SU-DHL-6 (cell line): ENCODE data around the gene GPX8.

Source experiments
- H2AFZ ChIP-seq: fragments of 200-600 bp; sonication (generic); 2 replicates; pipeline ENCODE4 v1.6.1; 2014; ENCODE audit warnings: low read depth, mild to moderate bottlenecking, moderate library complexity, mixed read lengths, antibody characterized with exemption, low read length; ENCODE audit not compliant: severe bottlenecking
- H3F3A ChIP-seq: fragments of 200-600 bp; shearing (Covaris generic); 2 replicates; pipeline ENCODE4 v1.6.0; 2016; ENCODE audit warnings: antibody characterized with exemption, mild to moderate bottlenecking; ENCODE audit not compliant: insufficient read depth
- H3K27ac ChIP-seq: fragments of 200-600 bp; sonication (generic); 2 replicates; pipeline ENCODE4 v1.5.1; 2016; ENCODE audit warnings: low read depth, mild to moderate bottlenecking, low read length, moderate library complexity, mixed read lengths
- H3K27me3 ChIP-seq: fragments of 200-600 bp; sonication (generic), shearing (Covaris generic); 2 replicates; pipeline ENCODE4 v1.6.0; 2014; ENCODE audit warnings: mild to moderate bottlenecking, low read length
- H3K36me3 ChIP-seq: fragments of 200-600 bp; sonication (generic); 2 replicates; pipeline ENCODE4 v1.6.1; 2014; ENCODE audit warnings: mild to moderate bottlenecking, low read length, mixed read lengths
- H3K4me2 ChIP-seq: fragments of 300-600, 200-600 bp; shearing (Covaris generic), sonication (generic); 2 replicates; pipeline ENCODE4 v1.6.0; 2014; ENCODE audit warnings: low read length, low read depth, mild to moderate bottlenecking; ENCODE audit not compliant: poor library complexity, severe bottlenecking
- H3K4me3 ChIP-seq: fragments of 200-600 bp; sonication (generic); 2 replicates; pipeline ENCODE4 v1.5.1; 2014; ENCODE audit warnings: antibody characterized with exemption, low read length, mild to moderate bottlenecking, mixed read lengths; ENCODE audit not compliant: insufficient read depth, poor library complexity, severe bottlenecking
- H3K79me2 ChIP-seq: fragments of 200-600 bp; sonication (generic); 2 replicates; pipeline ENCODE4 v1.6.1; 2014; ENCODE audit warnings: mild to moderate bottlenecking, low read length, moderate library complexity; ENCODE audit not compliant: insufficient read depth
- H3K9ac ChIP-seq: fragments of 200-600 bp; sonication (generic); 2 replicates; pipeline ENCODE4 v1.7.0; 2014; ENCODE audit warnings: mild to moderate bottlenecking, low read length
- H3K9me2 ChIP-seq: fragments of 200-600 bp; sonication (generic); replicated peaks from 2 replicates; pipeline ENCODE4 v1.6.1; 2014; ENCODE audit warnings: low read length; ENCODE audit not compliant: insufficient read depth
- H3K9me3 ChIP-seq: fragments of 200-600 bp; sonication (generic); 2 replicates; pipeline ENCODE4 v1.6.1; 2014; ENCODE audit warnings: low read length, mixed read lengths; ENCODE audit not compliant: insufficient read depth
- H4K20me1 ChIP-seq: fragments of 200-600 bp; sonication (generic); 2 replicates; pipeline ENCODE4 v1.6.1; 2014; ENCODE audit warnings: low read depth, mild to moderate bottlenecking, antibody characterized with exemption, low read length, moderate library complexity, mixed read lengths
- CTCF ChIP-seq: fragments of 200-600 bp; sonication (generic); IDR thresholded peaks from one replicate; pipeline ENCODE4 v1.5.1; 2017; ENCODE audit warnings: antibody characterized with exemption, mild to moderate bottlenecking, low read length, moderate library complexity; ENCODE audit not compliant: insufficient read depth, poor library complexity, severe bottlenecking
- EZH2phosphoT487 ChIP-seq: fragments of 200-600 bp; sonication (generic), shearing (Covaris generic); conservative IDR thresholded peaks from 2 replicates; pipeline ENCODE4 v1.6.1; 2018; ENCODE audit warnings: mild to moderate bottlenecking, antibody characterized with exemption, low read length, moderate library complexity, mixed read lengths

The GPX8 gene

GRCh38 chr5:55175781-55176175 is 15.8 kb downstream of the GPX8 start:
- no peak overlapping the region for H3K27ac ChIP-seq
- no peaks in the 10 kb centered on the region for H3K9me2 ChIP-seq
- peaks cover 6% of the 10 kb centered on the region; the same call in 1 of the 2 replicates for H3F3A ChIP-seq
- H3K4me3 ChIP-seq, result no peak overlapping the region
- no peaks in the 10 kb centered on the region for H3K9me3 ChIP-seq
- H3K36me3 ChIP-seq, result no peaks in the 10 kb centered on the region
- no peaks in the 10 kb centered on the region for H3K27me3 ChIP-seq
- H3K79me2 ChIP-seq, result no peaks in the 10 kb centered on the region
- no peak overlapping the region for H3K9ac ChIP-seq
- no peaks in the 10 kb centered on the region for H4K20me1 ChIP-seq
- H2AFZ ChIP-seq, result no peak overlapping the region
- H3K4me2 ChIP-seq, result peak overlapping the region; percentile 57
- TF ChIP-seq CTCF (no peak), EZH2phosphoT487 (no peak)

GRCh38 chr5:55176176-55176818 is 16.3 kb downstream of the GPX8 start:
- Histone ChIP-seq H3K79me2 (no peaks in the 10 kb centered on the region), H3K9me2 (no peaks in the 10 kb centered on the region), H3K9ac (peak overlapping the region; percentile 32; the same call in 1 of the 2 replicates), H3K4me3 (peak overlapping the region; percentile 40), H3F3A (peaks cover 6% of the 10 kb centered on the region; the same call in 1 of the 2 replicates), H3K36me3 (no peaks in the 10 kb centered on the region), H3K4me2 (peak overlapping the region; percentile 57), H2AFZ (peak overlapping the region; percentile 72), H4K20me1 (no peaks in the 10 kb centered on the region), H3K9me3 (no peaks in the 10 kb centered on the region), H3K27ac (no peak overlapping the region), H3K27me3 (no peaks in the 10 kb centered on the region)
- TF ChIP-seq CTCF (no peak), EZH2phosphoT487 (no peak)

- H3K9ac ChIP-seq, result no peak overlapping the region
- no peaks in the 10 kb centered on the region for H3K79me2 ChIP-seq
- no peak for TF ChIP-seq EZH2phosphoT487
- no peak for TF ChIP-seq CTCF
- no peaks in the 10 kb centered on the region for H3K9me2 ChIP-seq
- no peak overlapping the region for H3K4me3 ChIP-seq
- no peaks in the 10 kb centered on the region for H3K9me3 ChIP-seq
- H2AFZ ChIP-seq, result no peak overlapping the region
- peaks cover 6% of the 10 kb centered on the region; the same call in 1 of the 2 replicates for H3F3A ChIP-seq
- H3K4me2 ChIP-seq, result peak overlapping the region; percentile 57
- no peak overlapping the region for H3K27ac ChIP-seq
- H3K36me3 ChIP-seq, result no peaks in the 10 kb centered on the region
- no peaks in the 10 kb centered on the region for H3K27me3 ChIP-seq
- H4K20me1 ChIP-seq, result no peaks in the 10 kb centered on the region
Measured at GRCh38 chr5:55177078-55177477, 17.1 kb downstream of the GPX8 start.
